HG03565 (cell line): ENCODE data around the gene CSE1L.
"Not testable (repeated sequence)": the region's sequence is repeated elsewhere in the genome, so short reads cannot be mapped to it uniquely, and the experiment has no call there.

Experiments
- ATAC-seq: cut with Tn5 transposase; IDR thresholded peaks from one replicate; pipeline ENCODE4 v1.9.1; 2021; ENCODE audit warnings: mild to moderate bottlenecking, moderate library complexity; ENCODE audit not compliant: unreplicated experiment

Gene CSE1L

GRCh38 chr20:49046087-49046900, at the start of gene CSE1L:
Gene CSE1L, plus strand, starts transcription at chr20:49046312. Its CDS starts 12,152 bp downstream, at chr20:49058464.
- peak; percentile 73 for ATAC-seq

- no peak for ATAC-seq
Observed at GRCh38 chr20:48999890-49000870, 45.9 kb upstream of the CSE1L start.

GRCh38 chr20:49001741-49002140, 44.4 kb upstream of the CSE1L start:
- ATAC-seq = no peak

- no peak for ATAC-seq
Observed at GRCh38 chr20:49006446-49006980, 39.6 kb upstream of the CSE1L start.

GRCh38 chr20:49009899-49010631, 36.0 kb upstream of the CSE1L start:
- no peak for ATAC-seq

- ATAC-seq = no peak
Observed at GRCh38 chr20:49024220-49024619, 21.9 kb upstream of the CSE1L start.

GRCh38 chr20:49028177-49028576, 17.9 kb upstream of the CSE1L start:
- not testable (repeated sequence) for ATAC-seq

- no peak for ATAC-seq
Observed at GRCh38 chr20:49028684-49029083, 17.4 kb upstream of the CSE1L start.

- no peak for ATAC-seq
Observed at GRCh38 chr20:49029203-49029602, 16.9 kb upstream of the CSE1L start.

GRCh38 chr20:49030954-49031619, 15.0 kb upstream of the CSE1L start:
- no peak for ATAC-seq

- ATAC-seq = no peak
Observed at GRCh38 chr20:49032455-49032854, 13.7 kb upstream of the CSE1L start.

GRCh38 chr20:49034070-49034732, 11.9 kb upstream of the CSE1L start:
- no peak for ATAC-seq

GRCh38 chr20:49037962-49038387, 8.1 kb upstream of the CSE1L start:
- no peak for ATAC-seq

- ATAC-seq = no peak
Observed at GRCh38 chr20:49039854-49040253, 6.3 kb upstream of the CSE1L start.

- ATAC-seq = no peak
Observed at GRCh38 chr20:49043000-49043399, 3.1 kb upstream of the CSE1L start.

- ATAC-seq = no peak
Observed at GRCh38 chr20:49045440-49046086, 549 bp upstream of the CSE1L start.

GRCh38 chr20:49052334-49052733, 6.2 kb downstream of the CSE1L start:
- ATAC-seq = no peak

- ATAC-seq = no peak
Observed at GRCh38 chr20:49054056-49054643, 8.0 kb downstream of the CSE1L start.

- no peak for ATAC-seq
Observed at GRCh38 chr20:49063279-49063678, 17.2 kb downstream of the CSE1L start.
